HG02885 (cell line): Measurements from ENCODE around the gene CYBC1.

Source experiments
- ATAC-seq: cut with Tn5 transposase; IDR thresholded peaks from one replicate; pipeline ENCODE4 v1.9.1; 2021; ENCODE audit warnings: mild to moderate bottlenecking; ENCODE audit not compliant: unreplicated experiment, poor library complexity

Gene CYBC1

GRCh38 chr17:82436601-82437324, 13.8 kb downstream of the CYBC1 start:
- ATAC-seq: no peak

DNA sequence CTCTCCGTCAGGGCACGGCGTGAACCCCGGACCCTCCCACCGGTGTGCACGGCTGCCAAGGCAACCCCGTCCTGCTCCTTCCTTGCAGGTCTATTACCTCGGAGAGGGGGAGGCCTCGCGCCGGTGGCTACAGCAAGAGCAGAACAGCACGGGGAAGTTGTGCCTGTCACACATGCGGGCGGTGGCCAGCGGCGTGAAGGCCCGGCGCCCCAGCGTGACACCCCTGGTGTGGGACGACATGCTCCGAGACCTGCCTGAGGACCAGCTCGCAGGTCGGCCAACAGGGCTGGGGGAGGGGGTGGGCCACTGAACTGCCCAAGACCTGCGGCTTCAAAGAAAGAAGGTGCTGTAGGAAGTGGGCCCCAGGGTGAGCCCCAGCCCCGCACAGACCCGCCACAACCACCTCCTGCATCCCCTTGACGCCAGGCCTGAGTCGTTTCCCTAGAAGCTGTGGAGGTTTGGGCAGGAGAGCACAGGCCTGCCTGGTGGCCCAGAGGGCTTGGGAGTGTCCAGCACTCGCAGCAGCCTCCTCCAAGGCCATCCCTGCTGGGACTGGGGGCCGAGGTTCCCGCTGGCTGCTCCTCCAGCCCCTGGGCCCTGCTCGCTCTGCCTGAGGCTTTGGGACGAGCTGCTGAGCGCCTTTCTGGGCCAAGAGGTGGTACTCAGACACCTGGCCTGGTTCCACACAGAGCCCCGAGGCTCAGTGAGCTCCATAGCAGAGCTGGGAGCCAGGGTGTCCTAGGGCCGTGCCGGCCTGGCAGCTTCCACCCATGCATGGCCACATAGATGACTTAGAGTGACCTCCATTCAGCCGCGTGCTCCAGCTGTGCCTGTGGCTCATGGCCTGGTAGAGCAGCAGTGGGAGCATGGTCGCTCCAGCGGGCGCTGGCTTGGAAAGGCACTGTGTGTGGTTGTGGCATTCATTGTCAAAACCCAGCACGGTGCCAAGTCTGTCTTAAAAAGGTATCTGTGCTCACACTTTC, 14.7 kb downstream of the CYBC1 start:
- no peak for ATAC-seq

- ATAC-seq: no peak
Observed at GRCh38 chr17:82435103-82435502, 15.4 kb downstream of the CYBC1 start.

DNA sequence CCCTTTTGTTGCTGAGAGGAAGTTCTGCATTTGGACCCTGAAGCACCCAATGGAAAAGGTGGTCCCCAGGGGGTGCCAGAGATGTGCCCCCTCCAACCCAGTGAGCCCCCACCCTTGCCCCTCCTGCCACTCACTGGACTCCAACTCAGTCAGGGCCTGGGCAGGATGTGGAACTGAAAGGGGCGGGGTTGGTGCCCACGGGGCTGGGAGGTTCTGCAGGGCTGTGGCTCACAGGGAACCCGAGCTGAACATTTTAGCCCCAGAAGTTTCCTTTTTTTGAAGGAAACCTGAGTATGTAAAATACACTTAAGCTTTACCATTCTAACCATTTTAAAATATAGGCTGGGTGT, 16.4 kb downstream of the CYBC1 start:
- ATAC-seq: no peak

GRCh38 chr17:82433560-82434215, 16.9 kb downstream of the CYBC1 start:
- ATAC-seq: no peak

DNA sequence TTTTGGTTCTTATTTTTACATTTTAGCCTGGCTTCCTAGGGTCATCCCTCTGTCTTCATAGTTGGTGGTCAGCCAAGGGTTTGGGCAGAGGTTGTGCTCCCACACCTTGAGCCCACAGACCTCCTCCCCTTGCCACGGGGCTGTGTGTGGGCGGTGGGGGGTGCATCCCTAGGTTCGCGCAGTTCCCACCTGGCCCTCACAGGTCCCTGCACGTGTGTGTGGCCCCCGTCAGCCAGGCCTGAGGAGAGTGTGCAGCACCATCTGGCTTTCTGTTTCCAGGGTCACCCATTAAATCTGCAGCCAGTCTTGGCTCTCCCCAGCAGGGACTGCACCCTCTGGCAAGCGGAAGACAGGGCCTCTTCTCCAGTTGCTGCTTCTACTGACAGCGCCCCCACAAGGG, 18.5 kb downstream of the CYBC1 start:
- no peak for ATAC-seq

GRCh38 chr17:82429824-82430223, 20.7 kb downstream of the CYBC1 start:
- no peak for ATAC-seq

GRCh38 chr17:82428546-82428945, 22.0 kb downstream of the CYBC1 start:
- ATAC-seq: no peak

- no peak for ATAC-seq
Observed at GRCh38 chr17:82424863-82425159, 25.7 kb downstream of the CYBC1 start.

- no peak for ATAC-seq
Observed at GRCh38 chr17:82424001-82424862, 26.3 kb downstream of the CYBC1 start.

DNA sequence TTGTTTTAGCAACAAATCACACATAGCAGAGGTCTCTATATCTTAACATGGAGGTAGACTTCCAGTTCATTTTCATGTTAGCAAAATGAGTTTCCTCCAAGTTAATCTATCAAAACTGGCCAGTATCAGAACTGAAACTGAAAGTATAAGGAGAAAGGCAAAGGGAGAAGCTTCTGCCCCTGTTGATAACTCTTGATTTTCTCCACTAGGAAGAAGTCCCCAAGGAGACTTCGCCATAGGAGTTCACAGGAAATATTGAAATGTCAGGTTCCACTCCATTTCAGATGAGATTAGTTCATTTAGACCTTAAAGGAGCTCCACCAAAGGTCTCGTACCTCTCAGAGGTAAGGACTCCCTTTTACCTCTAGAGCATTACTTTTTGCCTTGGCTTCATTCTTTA, 31.0 kb downstream of the CYBC1 start:
- ATAC-seq: no peak

GRCh38 chr17:82418001-82418986, 32.3 kb downstream of the CYBC1 start, which contains the start of the genes HEXD and OGFOD3:
TSS of gene HEXD (plus strand) at chr17:82418347. CDS start at chr17:82419800, 1,453 bp downstream.
TSS of gene OGFOD3 (minus strand) at chr17:82418586. CDS start at chr17:82418485, 101 bp downstream.
- peak; percentile 91 for ATAC-seq

GRCh38 chr17:82416771-82417170, 33.8 kb downstream of the CYBC1 start:
- no peak for ATAC-seq

- ATAC-seq: no peak
Observed at GRCh38 chr17:82416264-82416663, 34.3 kb downstream of the CYBC1 start.

GRCh38 chr17:82415786-82416185, 34.8 kb downstream of the CYBC1 start:
- no peak for ATAC-seq

GRCh38 chr17:82415336-82415735, 35.2 kb downstream of the CYBC1 start:
- ATAC-seq: no peak

- no peak for ATAC-seq
Observed at GRCh38 chr17:82414548-82415281, 35.8 kb downstream of the CYBC1 start.
